Measurements from ENCODE around the gene KCNG1. TPM values are rescaled to one million over a fixed set of nuclear protein-coding genes. Genes with fewer than 3 reads are reported as not detected.

The KCNG1 gene
- total RNA-seq, 2 experiments from 2014 or later, result 4.0 to 4.3 TPM

GRCh38 chr20:50969912-50970311 is 53.0 kb downstream of the KCNG1 start:
- ChIA-PET CTCF (no interaction called here), POLR2A (no interaction called here)

GRCh38 chr20:50969435-50969834 is 53.5 kb downstream of the KCNG1 start:
- ChIA-PET POLR2A (no interaction called here), CTCF (no interaction called here)

GRCh38 chr20:50968289-50968688 is 54.6 kb downstream of the KCNG1 start:
- ChIA-PET CTCF (no interaction called here), POLR2A (no interaction called here)

- CTCF ChIA-PET, result no interaction called here
- POLR2A ChIA-PET, result no interaction called here
These were observed 55.3 kb downstream of the KCNG1 start for GRCh38 chr20:50967586-50967985.

- POLR2A ChIA-PET, result no interaction called here
- CTCF ChIA-PET, result interaction anchor here (2.7 kb wide), 1 partner anchor 28 kb away, joined by 16 read pairs; the partner anchor contains the start of gene ADNP
These were observed 63.3 kb downstream of the KCNG1 start for GRCh38 chr20:50959543-50960126.

GRCh38 chr20:50958615-50959542 is 64.0 kb downstream of the KCNG1 start, which contains the start of gene MOCS3:
MOCS3 (plus strand) TSS chr20:50958818; CDS start chr20:50958843, 25 bp downstream.
- CTCF ChIA-PET, result interaction anchor here (1.3 to 2.7 kb wide), 6 partner anchors 17 to 164 kb away, joined by 3 to 16 read pairs (median 6); partner anchors contain the start of genes ADNP and BCAS4

GRCh38 chr20:50957798-50958614 is 64.9 kb downstream of the KCNG1 start, which contains the start of gene DPM1:
DPM1 (minus strand) TSS chr20:50958532; CDS start chr20:50958523, 9 bp downstream.
- CTCF ChIA-PET, result interaction anchor here (0.6 to 2.7 kb wide), 8 partner anchors 15 to 165 kb away, joined by 3 to 16 read pairs (median 6); partner anchors contain the start of genes ADNP and BCAS4
- POLR2A ChIA-PET, result interaction anchor here (0.7 to 2.8 kb wide), 7 partner anchors 21 to 168 kb away, joined by 3 to 44 read pairs (median 4); partner anchors contain the start of genes ADNP and BCAS4

More at GRCh38 chr20:50958615-50959542, 64.0 kb downstream of the KCNG1 start, which contains the start of gene MOCS3:
- POLR2A ChIA-PET, result interaction anchor here (1.2 to 2.8 kb wide), 5 partner anchors 22 to 169 kb away, joined by 3 to 44 read pairs (median 4); partner anchors contain the start of genes ADNP and BCAS4

- ChIA-PET POLR2A (interaction anchor here (0.7 to 2.8 kb wide), 4 partner anchors 26 to 170 kb away, joined by 3 to 44 read pairs (median 11); partner anchors contain the start of genes ADNP and BCAS4), CTCF (interaction anchor here (1.1 to 2.7 kb wide), 5 partner anchors 16 to 164 kb away, joined by 4 to 16 read pairs (median 6); partner anchors contain the start of genes ADNP and BCAS4)
These were observed 65.6 kb downstream of the KCNG1 start for GRCh38 chr20:50957276-50957675.

- ChIA-PET CTCF (no interaction called here), POLR2A (no interaction called here)
These were observed 69.1 kb downstream of the KCNG1 start for GRCh38 chr20:50953821-50954220.

Other genes starting within 250 kb of the KCNG1 start
- 10 to 100 TPM; 23.2 to 23.7 TPM for gene BCAS4, start 228.0 kb downstream of the KCNG1 start, total RNA-seq
- gene ADNP, start 91.7 kb downstream of the KCNG1 start, total RNA-seq, result 10 to 100 TPM; 74.7 to 81.5 TPM
- gene DPM1, start 64.6 kb downstream of the KCNG1 start, total RNA-seq, result 10 to 100 TPM; 77.6 to 80.8 TPM
- 1 to 10 TPM; 7.2 to 8.1 TPM for gene MOCS3, start 64.3 kb downstream of the KCNG1 start, total RNA-seq

Measured in activated CD8-positive, alpha-beta memory T cell treated with anti-CD3 and anti-CD28 coated beads for 36 hours (primary cell).